SK-N-SH (cell line): ENCODE data around the gene ZP4.

ENCODE experiments used
- MAX ChIP-seq: IDR thresholded peaks from 2 replicates; pipeline ENCODE4 v1.4.0; 2012; ENCODE audit warnings: low read depth
- MXI1 ChIP-seq: IDR thresholded peaks from 2 replicates; pipeline ENCODE4 v1.6.1; 2012; ENCODE audit warnings: mild to moderate bottlenecking, low read depth, low read length, improper control_type of control experiment
- PBX3 ChIP-seq: IDR thresholded peaks from 2 replicates; pipeline ENCODE4; 2012
- RAD21 ChIP-seq: IDR thresholded peaks from 2 replicates; pipeline ENCODE4 v1.6.1; 2012; ENCODE audit warnings: mild to moderate bottlenecking, low read length
- RFX5 ChIP-seq: IDR thresholded peaks from 2 replicates; pipeline ENCODE4 v1.6.1; 2012; ENCODE audit warnings: mild to moderate bottlenecking, improper control_type of control experiment, low read length
- RXRA ChIP-seq: IDR thresholded peaks from 2 replicates; pipeline ENCODE4 v1.4.0; 2012; ENCODE audit warnings: low read depth, mild to moderate bottlenecking, borderline replicate concordance
- TAF1 ChIP-seq: IDR thresholded peaks from 2 replicates; pipeline ENCODE4 v1.6.1; 2012; ENCODE audit warnings: low read depth, mild to moderate bottlenecking, low read length, moderate library complexity, borderline replicate concordance
- USF1 ChIP-seq: IDR thresholded peaks from 2 replicates; pipeline ENCODE4 v1.4.0; 2012; ENCODE audit warnings: low read depth, borderline replicate concordance
- YY1 ChIP-seq: IDR thresholded peaks from 2 replicates; pipeline ENCODE4 v1.4.0; 2012; ENCODE audit warnings: low read depth, mild to moderate bottlenecking
- TF ChIP-seq, protein P1 (sequence below): fragments of 200-600 bp; sonication (generic); IDR thresholded peaks from 2 replicates; pipeline ENCODE4 v1.6.1; 2017; ENCODE audit warnings: antibody characterized with exemption, mild to moderate bottlenecking, moderate library complexity

DNA sequence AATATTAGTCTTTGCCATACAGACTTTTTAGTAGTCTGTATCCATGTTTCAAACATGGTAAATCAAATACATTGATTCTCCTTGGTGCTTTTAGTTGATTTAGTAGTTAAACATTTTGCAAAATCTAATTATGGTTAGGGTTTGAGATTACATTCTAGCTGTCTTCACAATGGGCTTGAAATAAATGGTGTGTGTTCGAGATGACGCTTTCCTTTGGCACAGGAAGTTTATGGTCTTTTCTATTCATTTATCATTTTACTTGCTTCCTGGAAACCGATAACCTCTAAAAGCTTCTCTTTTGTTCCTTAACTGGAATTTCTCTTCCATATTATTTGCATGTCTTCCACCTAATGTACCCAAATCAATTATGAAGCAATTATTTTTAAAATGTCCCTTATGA, 38.4 kb downstream of the ZP4 start:
- TF ChIP-seq USF1, result no peak
- TF ChIP-seq, protein P1, sequence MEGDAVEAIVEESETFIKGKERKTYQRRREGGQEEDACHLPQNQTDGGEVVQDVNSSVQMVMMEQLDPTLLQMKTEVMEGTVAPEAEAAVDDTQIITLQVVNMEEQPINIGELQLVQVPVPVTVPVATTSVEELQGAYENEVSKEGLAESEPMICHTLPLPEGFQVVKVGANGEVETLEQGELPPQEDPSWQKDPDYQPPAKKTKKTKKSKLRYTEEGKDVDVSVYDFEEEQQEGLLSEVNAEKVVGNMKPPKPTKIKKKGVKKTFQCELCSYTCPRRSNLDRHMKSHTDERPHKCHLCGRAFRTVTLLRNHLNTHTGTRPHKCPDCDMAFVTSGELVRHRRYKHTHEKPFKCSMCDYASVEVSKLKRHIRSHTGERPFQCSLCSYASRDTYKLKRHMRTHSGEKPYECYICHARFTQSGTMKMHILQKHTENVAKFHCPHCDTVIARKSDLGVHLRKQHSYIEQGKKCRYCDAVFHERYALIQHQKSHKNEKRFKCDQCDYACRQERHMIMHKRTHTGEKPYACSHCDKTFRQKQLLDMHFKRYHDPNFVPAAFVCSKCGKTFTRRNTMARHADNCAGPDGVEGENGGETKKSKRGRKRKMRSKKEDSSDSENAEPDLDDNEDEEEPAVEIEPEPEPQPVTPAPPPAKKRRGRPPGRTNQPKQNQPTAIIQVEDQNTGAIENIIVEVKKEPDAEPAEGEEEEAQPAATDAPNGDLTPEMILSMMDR, result no peak
- no peak for TF ChIP-seq TAF1
- TF ChIP-seq RAD21, result no peak
- no peak for TF ChIP-seq RFX5
- no peak for TF ChIP-seq PBX3
- TF ChIP-seq MXI1, result no peak
- TF ChIP-seq YY1, result no peak
- TF ChIP-seq MAX, result no peak
- no peak for TF ChIP-seq RXRA
